Endothelial cell (in vitro differentiated cells): ENCODE measurements around the gene IQGAP2. TPM values are rescaled to one million over a fixed set of nuclear protein-coding genes. Genes with fewer than 3 reads are reported as not detected.

ENCODE experiments used
- DNase-seq: peaks from one replicate; pipeline ENCODE4 v3.0.0; 2021; ENCODE audit warnings: low spot score
- H3K27ac Mint-ChIP-seq: one replicate; pipeline ENCODE4 v1.8.0; 2021; ENCODE audit warnings: mixed read lengths, inconsistent platforms; ENCODE audit not compliant: unreplicated experiment
- H3K27me3 Mint-ChIP-seq: one replicate; pipeline ENCODE4 v1.8.0; 2021; ENCODE audit warnings: mild to moderate bottlenecking, moderate library complexity, mixed read lengths, inconsistent platforms; ENCODE audit not compliant: unreplicated experiment
- H3K36me3 Mint-ChIP-seq: one replicate; pipeline ENCODE4 v1.8.0; 2021; ENCODE audit warnings: mild to moderate bottlenecking, low read depth, mixed read lengths, inconsistent platforms; ENCODE audit not compliant: unreplicated experiment
- H3K4me1 Mint-ChIP-seq: one replicate; pipeline ENCODE4 v1.8.0; 2021; ENCODE audit warnings: mild to moderate bottlenecking, mixed read lengths, inconsistent platforms; ENCODE audit not compliant: unreplicated experiment
- H3K4me3 Mint-ChIP-seq: one replicate; pipeline ENCODE4 v1.8.0; 2021; ENCODE audit warnings: mild to moderate bottlenecking, mixed read lengths, inconsistent platforms; ENCODE audit not compliant: unreplicated experiment
- H3K9me3 Mint-ChIP-seq: one replicate; pipeline ENCODE4 v1.8.0; 2021; ENCODE audit warnings: mixed read lengths, inconsistent platforms; ENCODE audit not compliant: unreplicated experiment
- total RNA-seq: library from RNA; stranded (reverse); fragmentation: NEBNext Ultra II Directional; extraction: Animal tissue kit (Norgen Biotek cat#: 25700); gene quantifications from one replicate; pipeline ENCODE4 v1.2.1, GENCODE V29; 2021; ENCODE audit not compliant: unreplicated experiment
- TF ChIP-seq, protein P1 (sequence below): fragments of 200-600 bp; sonication (generic); IDR thresholded peaks from one replicate; pipeline ENCODE4 v1.5.0; 2021; ENCODE audit warnings: antibody characterized with exemption; ENCODE audit not compliant: unreplicated experiment

The IQGAP2 gene
- total RNA-seq, 1 donor from 2014 or later: 43.4 TPM

DNA sequence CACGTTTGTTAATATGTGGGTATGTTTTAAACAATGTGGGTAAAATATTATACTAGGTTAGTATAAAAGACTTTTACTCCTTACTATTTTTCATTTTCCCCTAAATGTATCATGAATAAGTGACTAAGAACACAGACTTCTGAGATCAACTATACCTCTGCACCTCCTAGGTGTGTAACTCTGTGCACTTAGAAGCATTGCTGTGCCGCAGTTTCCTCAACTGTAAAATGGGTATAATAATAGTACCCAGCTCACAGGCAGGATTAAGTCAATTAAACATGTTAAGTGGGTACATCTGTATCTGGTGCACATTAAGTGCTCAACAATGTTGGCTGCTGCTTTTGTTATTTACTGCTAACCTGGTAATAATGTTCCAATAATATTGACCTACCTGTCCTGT, 291.2 kb downstream of the IQGAP2 start:
- H3K4me3 Mint-ChIP-seq: no peak overlapping the region
- no peak for DNase-seq
- H3K4me1 Mint-ChIP-seq: peaks cover 56% of the 10 kb centered on the region
- H3K27ac Mint-ChIP-seq: no peak overlapping the region
- no peaks in the 10 kb centered on the region for H3K27me3 Mint-ChIP-seq
- peaks cover 20% of the 10 kb centered on the region for H3K36me3 Mint-ChIP-seq
- TF ChIP-seq, protein P1, sequence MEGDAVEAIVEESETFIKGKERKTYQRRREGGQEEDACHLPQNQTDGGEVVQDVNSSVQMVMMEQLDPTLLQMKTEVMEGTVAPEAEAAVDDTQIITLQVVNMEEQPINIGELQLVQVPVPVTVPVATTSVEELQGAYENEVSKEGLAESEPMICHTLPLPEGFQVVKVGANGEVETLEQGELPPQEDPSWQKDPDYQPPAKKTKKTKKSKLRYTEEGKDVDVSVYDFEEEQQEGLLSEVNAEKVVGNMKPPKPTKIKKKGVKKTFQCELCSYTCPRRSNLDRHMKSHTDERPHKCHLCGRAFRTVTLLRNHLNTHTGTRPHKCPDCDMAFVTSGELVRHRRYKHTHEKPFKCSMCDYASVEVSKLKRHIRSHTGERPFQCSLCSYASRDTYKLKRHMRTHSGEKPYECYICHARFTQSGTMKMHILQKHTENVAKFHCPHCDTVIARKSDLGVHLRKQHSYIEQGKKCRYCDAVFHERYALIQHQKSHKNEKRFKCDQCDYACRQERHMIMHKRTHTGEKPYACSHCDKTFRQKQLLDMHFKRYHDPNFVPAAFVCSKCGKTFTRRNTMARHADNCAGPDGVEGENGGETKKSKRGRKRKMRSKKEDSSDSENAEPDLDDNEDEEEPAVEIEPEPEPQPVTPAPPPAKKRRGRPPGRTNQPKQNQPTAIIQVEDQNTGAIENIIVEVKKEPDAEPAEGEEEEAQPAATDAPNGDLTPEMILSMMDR: no peak
- no peaks in the 10 kb centered on the region for H3K9me3 Mint-ChIP-seq

DNA sequence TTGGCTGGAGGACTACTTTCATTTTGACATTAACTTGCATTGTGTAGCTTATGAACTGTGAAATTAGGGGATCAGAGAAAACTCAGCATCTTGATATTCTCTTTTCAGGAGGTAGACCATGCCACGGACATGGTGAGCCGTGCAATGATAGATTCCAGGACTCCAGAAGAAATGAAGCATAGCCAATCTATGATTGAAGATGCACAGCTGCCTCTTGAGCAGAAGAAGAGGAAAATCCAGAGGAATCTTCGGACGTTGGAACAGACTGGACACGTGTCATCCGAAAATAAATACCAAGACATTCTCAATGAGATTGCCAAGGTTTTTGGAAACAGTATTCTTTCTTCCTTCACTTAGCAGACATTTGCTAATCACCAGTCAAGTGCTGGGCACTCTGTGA, 292.3 kb downstream of the IQGAP2 start:
- TF ChIP-seq, protein P1: no peak
- H3K4me1 Mint-ChIP-seq: peaks cover 46% of the 10 kb centered on the region
- H3K4me3 Mint-ChIP-seq: no peak overlapping the region
- DNase-seq: no peak
- H3K27me3 Mint-ChIP-seq: no peaks in the 10 kb centered on the region
- H3K27ac Mint-ChIP-seq: peak overlapping the region; percentile 48
- no peaks in the 10 kb centered on the region for H3K9me3 Mint-ChIP-seq
- H3K36me3 Mint-ChIP-seq: peaks cover 12% of the 10 kb centered on the region

DNA sequence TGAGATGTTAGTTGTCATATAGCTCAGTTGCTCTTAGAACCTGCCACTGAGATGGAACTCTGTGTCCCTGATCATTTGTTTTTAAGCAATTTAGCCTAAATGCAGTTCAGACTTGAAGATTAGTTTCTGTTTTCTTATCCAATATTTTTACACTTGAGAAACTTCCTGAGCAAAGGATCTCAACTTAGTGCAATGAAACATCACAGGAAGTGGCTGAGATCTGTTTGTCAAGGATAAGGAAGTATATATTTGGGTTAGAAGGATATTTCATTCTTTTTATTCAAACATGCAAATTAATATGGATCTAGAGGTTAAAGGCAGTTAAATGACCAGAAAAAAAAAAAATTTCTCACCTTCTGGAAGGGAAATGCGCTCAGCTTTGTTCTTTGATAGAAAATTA, 293.2 kb downstream of the IQGAP2 start:
- H3K4me3 Mint-ChIP-seq: peak overlapping the region; percentile 24
- H3K36me3 Mint-ChIP-seq: peaks cover 18% of the 10 kb centered on the region
- peaks cover 42% of the 10 kb centered on the region for H3K4me1 Mint-ChIP-seq
- TF ChIP-seq, protein P1: no peak
- DNase-seq: no peak
- peak overlapping the region; percentile 89 for H3K27ac Mint-ChIP-seq
- H3K27me3 Mint-ChIP-seq: no peaks in the 10 kb centered on the region
- H3K9me3 Mint-ChIP-seq: no peaks in the 10 kb centered on the region

DNA sequence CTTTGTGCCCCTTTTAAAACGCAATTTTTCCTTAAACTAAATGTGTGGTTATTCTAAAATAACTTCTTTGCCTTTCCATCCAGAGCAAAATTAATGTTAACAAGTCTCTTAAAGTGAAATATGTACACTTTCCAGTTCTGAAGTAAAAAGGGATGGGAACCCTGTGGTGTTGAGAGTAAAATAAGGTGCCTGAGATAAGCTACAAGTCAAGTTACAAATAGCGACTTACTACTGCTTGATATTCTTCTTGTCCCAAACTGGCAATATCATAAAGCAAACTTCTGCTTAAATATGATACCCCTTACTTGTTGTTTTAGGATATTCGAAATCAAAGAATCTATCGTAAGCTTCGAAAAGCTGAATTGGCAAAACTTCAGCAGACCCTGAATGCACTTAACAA, 294.6 kb downstream of the IQGAP2 start:
- no peak for DNase-seq
- peaks cover 20% of the 10 kb centered on the region for H3K36me3 Mint-ChIP-seq

DNA sequence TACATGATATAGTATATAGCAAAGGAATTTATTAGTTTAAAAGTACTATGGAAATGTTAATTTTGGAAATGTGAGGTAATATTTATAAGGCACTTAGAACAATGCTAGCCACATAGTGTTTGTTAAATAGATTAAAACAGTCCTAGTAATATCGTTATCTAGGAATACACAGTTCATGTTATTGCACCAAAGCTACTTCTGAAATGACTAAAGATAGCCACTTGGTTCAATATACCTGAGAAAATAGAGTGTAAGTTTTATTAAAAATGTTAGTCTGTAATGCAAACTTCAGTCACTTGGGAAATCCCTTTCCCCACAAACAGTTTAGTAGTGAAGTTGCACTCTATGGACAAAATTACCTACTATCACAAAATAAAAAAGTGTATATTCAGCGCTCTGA, 297.5 kb downstream of the IQGAP2 start:
- Mint-ChIP-seq H3K27me3 (no peaks in the 10 kb centered on the region), H3K4me3 (no peak overlapping the region), H3K36me3 (peaks cover 15% of the 10 kb centered on the region), H3K27ac (no peak overlapping the region), H3K9me3 (no peaks in the 10 kb centered on the region), H3K4me1 (peaks cover 25% of the 10 kb centered on the region)
- TF ChIP-seq, protein P1: no peak
- no peak for DNase-seq

More for the DNA sequence above, 294.6 kb downstream of the IQGAP2 start:
- TF ChIP-seq, protein P1: no peak
- Mint-ChIP-seq H3K4me1 (peaks cover 33% of the 10 kb centered on the region), H3K9me3 (no peaks in the 10 kb centered on the region), H3K27me3 (no peaks in the 10 kb centered on the region), H3K27ac (peak overlapping the region; percentile 55), H3K4me3 (no peak overlapping the region)
